Breast epithelium (tissue), 4 donors: ENCODE results near the gene P4HA1. TPM values are rescaled to one million over a fixed set of nuclear protein-coding genes. Genes with fewer than 3 reads are reported as not detected.

ENCODE experiments used
- DNase-seq, 2 donors: peaks; one replicate each; pipeline ENCODE4 v3.0.0-alpha.2; 2019; ENCODE audit warnings: low spot score in 2 of 2
- H3K27ac ChIP-seq, 2 donors: fragments of 200-600 bp; sonication (generic) in 1 of 2; one replicate each; pipeline ENCODE4 v1.5.1; 2016 to 2019; ENCODE audit warnings: mild to moderate bottlenecking in 1 of 2
- H3K27me3 ChIP-seq, 2 donors: fragments of 200-600 bp; sonication (generic) in 1 of 2; one replicate each; pipeline versions ENCODE4 v1.5.1 to v1.6.0; 2017 to 2019; ENCODE audit warnings: control low read depth in 1 of 2, mild to moderate bottlenecking in 1 of 2
- H3K36me3 ChIP-seq: fragments of 200-600 bp; one replicate; pipeline ENCODE4 v1.5.1; 2019
- H3K4me1 ChIP-seq, 2 donors: fragments of 200-600 bp; sonication (generic); one replicate each; pipeline ENCODE4 v1.5.1; 2016 to 2019; ENCODE audit warnings: control low read depth in 1 of 2
- H3K4me3 ChIP-seq, 3 donors: fragments of 200-600 bp; sonication (generic); 1 replicate in 2 of 3; 2 replicates in 1 of 3; pipeline ENCODE4 v1.5.1; 2016 to 2019; ENCODE audit warnings: mild to moderate bottlenecking in 3 of 3, moderate library complexity in 2 of 3
- H3K9me3 ChIP-seq, 2 donors: fragments of 200-600 bp; sonication (generic) in 1 of 2; one replicate each; pipeline ENCODE4 v1.5.1; 2016 to 2019; ENCODE audit warnings: control low read depth in 1 of 2
- POLR2A ChIP-seq: fragments of 450-650 bp; IDR thresholded peaks from one replicate; pipeline ENCODE4 v1.6.1; 2016; ENCODE audit warnings: antibody characterized with exemption, mild to moderate bottlenecking, moderate library complexity
- POLR2AphosphoS5 ChIP-seq, 3 donors: sonication (generic); formaldehyde crosslinking; IDR thresholded peaks; one replicate each; pipeline ENCODE4 v1.6.1; 2017; ENCODE audit warnings: antibody characterized with exemption in 3 of 3
- intact Hi-C: fragments of 100-400 bp; cut with DNase I; formaldehyde crosslinking; loops from one replicate; pipeline ENCODE4 v1.15.1; 2023; ENCODE audit warnings: low total_unique reads
- total RNA-seq, 3 donors: library from RNA; depleted of rRNA; stranded (reverse); fragments of >200 nt; gene quantifications; one replicate each; pipeline ENCODE4 v1.1.0, GENCODE V29; 2016
- TF ChIP-seq, protein P1 (sequence below), 3 donors: fragments of 450-650 bp; IDR thresholded peaks; one replicate each; pipeline ENCODE4 v1.5.1; 2016 to 2017; ENCODE audit warnings: antibody characterized with exemption in 3 of 3, mild to moderate bottlenecking in 3 of 3, moderate library complexity in 3 of 3

P4HA1 gene
- total RNA-seq, 3 donors from 2014 or later, result 25.0 to 42.1 (median 34.1) TPM

DNA sequence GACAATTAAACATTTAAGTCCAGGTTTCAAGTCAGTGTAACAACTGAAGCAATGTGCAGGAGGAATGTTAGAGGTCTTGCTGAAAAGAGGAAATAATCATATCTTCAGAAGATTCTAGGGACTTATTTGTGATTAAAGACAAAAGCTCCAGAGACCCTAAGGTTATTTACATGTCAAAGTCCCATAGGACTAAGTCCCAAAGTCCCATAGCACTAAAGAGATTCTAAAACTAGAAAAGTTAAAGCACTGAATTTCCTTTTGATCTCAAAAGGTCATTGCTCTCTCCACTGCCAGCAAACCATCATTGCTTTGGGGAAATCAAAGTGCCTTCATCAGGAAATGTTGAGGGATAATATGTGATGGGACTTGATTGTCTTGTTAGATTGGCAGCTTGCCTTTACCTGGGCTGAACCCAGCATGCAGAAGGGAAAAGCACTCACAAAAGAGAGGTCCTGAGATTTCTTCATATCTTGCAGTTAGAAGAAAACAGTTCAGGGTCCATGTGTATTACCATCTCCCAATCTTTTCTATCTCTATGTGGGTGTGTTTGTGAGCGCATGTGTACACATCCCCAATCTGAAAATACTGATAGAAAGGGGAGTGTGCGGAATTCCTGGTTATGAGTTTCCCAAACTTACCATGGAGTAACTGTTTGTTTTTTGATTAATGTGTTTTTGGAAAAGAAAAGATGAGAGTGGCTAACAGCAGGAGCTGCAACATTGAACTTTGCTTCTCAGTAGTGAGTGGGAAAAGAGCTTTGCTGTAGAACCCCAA is 35.4 kb upstream of the P4HA1 start:
- H3K36me3 ChIP-seq, result no peaks in the 10 kb centered on the region

DNA sequence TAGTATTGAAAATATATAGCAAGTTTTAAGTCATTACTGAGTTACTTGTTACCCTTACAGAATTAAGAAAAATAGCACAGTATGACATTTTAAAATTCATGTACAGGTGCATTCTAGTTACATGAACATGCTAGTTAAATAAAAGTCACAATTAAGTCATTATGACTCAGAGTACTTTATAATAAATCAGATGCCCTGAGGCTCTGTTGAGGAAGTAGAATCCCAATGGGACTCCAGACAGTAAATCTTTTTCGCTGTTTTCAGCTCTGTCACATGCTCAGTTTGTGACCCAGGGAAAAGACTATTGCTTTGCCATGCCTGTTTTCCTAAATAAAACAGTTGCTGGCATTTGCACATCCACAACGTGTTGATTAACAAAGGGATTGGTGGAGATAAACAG is 34.6 kb upstream of the P4HA1 start:
- TF ChIP-seq, protein P1, sequence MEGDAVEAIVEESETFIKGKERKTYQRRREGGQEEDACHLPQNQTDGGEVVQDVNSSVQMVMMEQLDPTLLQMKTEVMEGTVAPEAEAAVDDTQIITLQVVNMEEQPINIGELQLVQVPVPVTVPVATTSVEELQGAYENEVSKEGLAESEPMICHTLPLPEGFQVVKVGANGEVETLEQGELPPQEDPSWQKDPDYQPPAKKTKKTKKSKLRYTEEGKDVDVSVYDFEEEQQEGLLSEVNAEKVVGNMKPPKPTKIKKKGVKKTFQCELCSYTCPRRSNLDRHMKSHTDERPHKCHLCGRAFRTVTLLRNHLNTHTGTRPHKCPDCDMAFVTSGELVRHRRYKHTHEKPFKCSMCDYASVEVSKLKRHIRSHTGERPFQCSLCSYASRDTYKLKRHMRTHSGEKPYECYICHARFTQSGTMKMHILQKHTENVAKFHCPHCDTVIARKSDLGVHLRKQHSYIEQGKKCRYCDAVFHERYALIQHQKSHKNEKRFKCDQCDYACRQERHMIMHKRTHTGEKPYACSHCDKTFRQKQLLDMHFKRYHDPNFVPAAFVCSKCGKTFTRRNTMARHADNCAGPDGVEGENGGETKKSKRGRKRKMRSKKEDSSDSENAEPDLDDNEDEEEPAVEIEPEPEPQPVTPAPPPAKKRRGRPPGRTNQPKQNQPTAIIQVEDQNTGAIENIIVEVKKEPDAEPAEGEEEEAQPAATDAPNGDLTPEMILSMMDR (IDR thresholded peaks at IDR 0.05), result no peak
- no peak for TF ChIP-seq POLR2AphosphoS5 (IDR thresholded peaks at IDR 0.05)
- no peak for TF ChIP-seq POLR2A
- H3K4me1 ChIP-seq, result peaks cover 0 to 4% of the 10 kb centered on the region in 2 donors
- intact Hi-C loops, result no loop called here
- no peak overlapping the region for H3K4me3 ChIP-seq
- no peaks in the 10 kb centered on the region for H3K36me3 ChIP-seq
- peak overlapping the region; percentile 52 to 60 for H3K27ac ChIP-seq
- no peaks in the 10 kb centered on the region for H3K27me3 ChIP-seq
- no peak for DNase-seq
- H3K9me3 ChIP-seq, result no peaks in the 10 kb centered on the region

More for the DNA sequence above, 35.4 kb upstream of the P4HA1 start:
- peak overlapping the region in 1 of 2 donors; percentile 60 for H3K27ac ChIP-seq
- DNase-seq, result no peak
- TF ChIP-seq POLR2AphosphoS5 (IDR thresholded peaks at IDR 0.05), result no peak
- no peak for TF ChIP-seq POLR2A
- TF ChIP-seq, protein P1 (IDR thresholded peaks at IDR 0.05), result no peak
- H3K9me3 ChIP-seq, result no peaks in the 10 kb centered on the region
- H3K4me1 ChIP-seq, result peaks cover 0 to 4% of the 10 kb centered on the region in 2 donors
- intact Hi-C loops, result no loop called here
- no peaks in the 10 kb centered on the region for H3K27me3 ChIP-seq
- no peak overlapping the region for H3K4me3 ChIP-seq

DNA sequence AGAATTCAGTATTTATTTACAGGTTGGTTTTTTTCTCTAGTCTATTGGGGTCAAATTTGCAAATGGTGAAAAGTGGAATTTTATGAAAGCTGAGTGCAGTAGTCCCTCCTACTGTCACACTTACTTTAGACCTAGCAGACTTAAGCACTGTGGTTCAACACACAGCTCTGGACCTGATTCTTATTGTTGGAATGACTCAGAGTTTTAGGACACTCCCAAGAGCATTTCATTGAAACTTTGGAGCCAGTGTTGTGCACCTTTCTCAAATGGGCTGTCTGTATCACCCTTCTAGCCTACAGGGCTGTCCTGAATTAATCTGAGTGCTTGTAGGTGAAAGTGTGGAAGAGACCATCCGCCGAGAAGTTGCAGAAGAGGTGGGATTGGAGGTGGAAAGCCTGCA is 29.7 kb upstream of the P4HA1 start:
- Histone ChIP-seq H3K4me1 (peaks cover 0 to 1% of the 10 kb centered on the region in 2 donors), H3K36me3 (no peaks in the 10 kb centered on the region), H3K4me3 (no peak overlapping the region), H3K9me3 (no peaks in the 10 kb centered on the region), H3K27me3 (no peaks in the 10 kb centered on the region), H3K27ac (no peak overlapping the region)
- intact Hi-C loops, result no loop called here
- no peak for TF ChIP-seq POLR2A
- TF ChIP-seq, protein P1 (IDR thresholded peaks at IDR 0.05), result no peak
- TF ChIP-seq POLR2AphosphoS5 (IDR thresholded peaks at IDR 0.05), result no peak
- no peak for DNase-seq

DNA sequence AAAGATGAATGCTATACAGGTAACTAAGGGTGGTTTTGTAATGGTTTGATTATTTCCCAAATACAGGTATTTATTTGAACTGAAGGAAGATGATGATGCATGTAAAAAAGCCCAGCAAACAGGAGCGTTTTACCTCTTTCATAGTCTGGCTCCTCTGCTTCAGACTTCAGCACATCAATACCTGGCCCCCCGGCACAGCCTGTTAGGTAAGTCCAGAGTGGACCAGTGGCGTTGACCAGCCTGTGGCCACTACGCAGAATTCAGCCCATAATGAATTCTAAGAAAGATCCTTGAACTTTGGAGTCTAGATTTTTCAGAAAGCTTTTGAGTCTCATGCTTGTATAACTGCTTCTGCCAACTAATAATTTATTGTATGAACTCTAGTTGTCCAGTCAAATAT is 23.3 kb upstream of the P4HA1 start:
- Histone ChIP-seq H3K36me3 (no peaks in the 10 kb centered on the region), H3K4me3 (no peak overlapping the region), H3K4me1 (no peaks in the 10 kb centered on the region), H3K9me3 (no peaks in the 10 kb centered on the region), H3K27me3 (no peaks in the 10 kb centered on the region), H3K27ac (no peak overlapping the region)
- DNase-seq, result no peak
- TF ChIP-seq POLR2A (no peak), POLR2AphosphoS5 (IDR thresholded peaks at IDR 0.05) (no peak)
- TF ChIP-seq, protein P1 (IDR thresholded peaks at IDR 0.05), result no peak
- intact Hi-C loops, result no loop called here

DNA sequence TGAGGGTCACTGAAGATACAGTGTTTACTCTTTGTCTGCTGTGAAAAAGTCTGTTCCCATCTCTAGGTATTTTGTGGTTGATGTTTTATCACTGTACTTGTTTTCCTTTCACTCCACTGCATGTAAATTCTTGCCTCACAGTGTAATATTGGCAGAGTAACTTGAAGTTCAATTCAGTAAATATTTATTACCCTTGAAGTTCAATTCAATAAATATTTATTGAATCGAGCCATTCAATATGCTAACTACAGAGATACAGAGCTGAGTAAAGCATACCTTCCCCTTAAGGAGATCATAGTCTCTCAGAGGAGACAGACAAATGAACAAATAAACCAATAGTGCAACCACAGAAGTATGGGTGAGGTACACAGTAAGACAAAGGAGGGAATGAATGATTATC is 22.8 kb upstream of the P4HA1 start:
- no peak overlapping the region for H3K4me3 ChIP-seq
- no peaks in the 10 kb centered on the region for H3K27me3 ChIP-seq
- no peaks in the 10 kb centered on the region for H3K4me1 ChIP-seq
- no peaks in the 10 kb centered on the region for H3K9me3 ChIP-seq
- H3K27ac ChIP-seq, result no peak overlapping the region
- intact Hi-C loops, result no loop called here
- DNase-seq, result no peak
- TF ChIP-seq POLR2A (no peak), POLR2AphosphoS5 (IDR thresholded peaks at IDR 0.05) (no peak)
- TF ChIP-seq, protein P1 (IDR thresholded peaks at IDR 0.05), result no peak
- no peaks in the 10 kb centered on the region for H3K36me3 ChIP-seq
